MM.1S (cell line): ENCODE data around the gene VCX.

Experiments used
- DNase-seq: peaks from one replicate; pipeline ENCODE4 v3.0.0-alpha.2; 2015
- H2AFZ ChIP-seq: fragments of 300-600 bp; sonication (generic); 2 replicates; pipeline ENCODE4 v1.6.0; 2016; ENCODE audit warnings: antibody characterized with exemption, low read length
- H3F3A ChIP-seq: fragments of 300-600 bp; sonication (generic); 2 replicates; pipeline ENCODE4 v1.6.1; 2016; ENCODE audit warnings: mild to moderate bottlenecking, antibody characterized with exemption, low read length, moderate library complexity, mixed read lengths; ENCODE audit not compliant: insufficient read depth
- H3K27ac ChIP-seq: fragments of 300-600 bp; sonication (generic); 2 replicates; pipeline ENCODE4 v1.5.1; 2016; ENCODE audit warnings: mild to moderate bottlenecking, low read length
- H3K27me3 ChIP-seq: fragments of 300-600 bp; sonication (generic); replicated peaks from 2 replicates; pipeline ENCODE4 v1.6.0; 2016; ENCODE audit warnings: low read length; ENCODE audit not compliant: insufficient read depth
- H3K36me3 ChIP-seq: fragments of 300-600 bp; sonication (generic); replicated peaks from 2 replicates; pipeline ENCODE4 v1.6.1; 2016; ENCODE audit warnings: mild to moderate bottlenecking, low read length, mixed read lengths; ENCODE audit not compliant: insufficient read depth
- H3K4me1 ChIP-seq: fragments of 300-600 bp; sonication (generic); 2 replicates; pipeline ENCODE4 v1.6.1; 2016; ENCODE audit warnings: low read length, mixed read lengths
- H3K4me2 ChIP-seq: fragments of 300-600 bp; sonication (generic); 2 replicates; pipeline ENCODE4 v1.6.0; 2016; ENCODE audit warnings: low read depth, low read length
- H3K4me3 ChIP-seq: fragments of 300-600 bp; sonication (generic); 2 replicates; pipeline ENCODE4 v1.5.1; 2016; ENCODE audit warnings: low read length, mixed read lengths
- H3K79me2 ChIP-seq: fragments of 300-600 bp; sonication (generic); 2 replicates; pipeline ENCODE4 v1.6.1; 2016; ENCODE audit warnings: mixed run types, low read length, mixed read lengths
- H3K9ac ChIP-seq: fragments of 300-600 bp; sonication (generic); 2 replicates; pipeline ENCODE4 v1.6.1; 2016; ENCODE audit warnings: low read length, mixed read lengths
- H3K9me2 ChIP-seq: fragments of 300-600 bp; sonication (generic); replicated peaks from 2 replicates; pipeline ENCODE4 v1.6.1; 2016; ENCODE audit warnings: mild to moderate bottlenecking, low read length, mixed read lengths; ENCODE audit not compliant: insufficient read depth
- H3K9me3 ChIP-seq: fragments of 300-600 bp; sonication (generic); replicated peaks from 2 replicates; pipeline ENCODE4 v1.6.1; 2016; ENCODE audit warnings: mild to moderate bottlenecking, low read length, mixed read lengths; ENCODE audit not compliant: insufficient read depth
- H4K20me1 ChIP-seq: fragments of 300-600 bp; sonication (generic); 2 replicates; pipeline ENCODE4 v1.6.1; 2016; ENCODE audit warnings: mild to moderate bottlenecking, low read length, moderate library complexity, mixed read lengths; ENCODE audit not compliant: insufficient read depth
- CTCF ChIP-seq: fragments of 300-600 bp; sonication (generic); IDR thresholded peaks from 2 replicates; pipeline ENCODE4 v1.5.1; 2016; ENCODE audit warnings: antibody characterized with exemption, low read length, mixed read lengths
- EZH2 ChIP-seq: fragments of 300-600 bp; sonication (generic); optimal IDR thresholded peaks from 2 replicates; pipeline ENCODE3; 2017; ENCODE audit warnings: low read depth, mild to moderate bottlenecking, antibody characterized with exemption, low read length, mixed read lengths
- EZH2phosphoT487 ChIP-seq: fragments of 300-600 bp; sonication (generic); IDR thresholded peaks from 2 replicates; pipeline ENCODE4 v1.6.1; 2018; ENCODE audit warnings: antibody characterized with exemption, low read length

Gene VCX

GRCh38 chrX:7828594-7828993, 14.4 kb upstream of the VCX start:
- TF ChIP-seq CTCF (no peak), EZH2phosphoT487 (no peak), EZH2 (no peak)
- no peak overlapping the region for H3K9ac ChIP-seq
- H3K27ac ChIP-seq, result no peak overlapping the region
- H3K9me3 ChIP-seq, result no peaks in the 10 kb centered on the region
- H4K20me1 ChIP-seq, result no peaks in the 10 kb centered on the region
- H3K36me3 ChIP-seq, result no peaks in the 10 kb centered on the region
- H3K4me2 ChIP-seq, result no peak overlapping the region
- no peaks in the 10 kb centered on the region for H3K79me2 ChIP-seq
- DNase-seq, result no peak
- no peak overlapping the region for H3K4me3 ChIP-seq
- no peak overlapping the region for H2AFZ ChIP-seq
- H3F3A ChIP-seq, result no peaks in the 10 kb centered on the region
- H3K9me2 ChIP-seq, result no peaks in the 10 kb centered on the region
- H3K4me1 ChIP-seq, result no peaks in the 10 kb centered on the region
- no peaks in the 10 kb centered on the region for H3K27me3 ChIP-seq

GRCh38 chrX:7841084-7841805, 1.7 kb upstream of the VCX start:
- H4K20me1 ChIP-seq, result no peaks in the 10 kb centered on the region
- H3K36me3 ChIP-seq, result no peaks in the 10 kb centered on the region
- H3K4me1 ChIP-seq, result no peaks in the 10 kb centered on the region
- no peaks in the 10 kb centered on the region for H3K9me2 ChIP-seq
- no peak for DNase-seq
- H3K27ac ChIP-seq, result no peak overlapping the region
- H2AFZ ChIP-seq, result no peak overlapping the region
- TF ChIP-seq CTCF (no peak), EZH2phosphoT487 (no peak), EZH2 (no peak)
- H3K4me3 ChIP-seq, result no peak overlapping the region
- H3K9me3 ChIP-seq, result no peaks in the 10 kb centered on the region
- no peaks in the 10 kb centered on the region for H3F3A ChIP-seq
- no peaks in the 10 kb centered on the region for H3K27me3 ChIP-seq
- no peaks in the 10 kb centered on the region for H3K79me2 ChIP-seq
- no peak overlapping the region for H3K9ac ChIP-seq
- H3K4me2 ChIP-seq, result no peak overlapping the region

DNA sequence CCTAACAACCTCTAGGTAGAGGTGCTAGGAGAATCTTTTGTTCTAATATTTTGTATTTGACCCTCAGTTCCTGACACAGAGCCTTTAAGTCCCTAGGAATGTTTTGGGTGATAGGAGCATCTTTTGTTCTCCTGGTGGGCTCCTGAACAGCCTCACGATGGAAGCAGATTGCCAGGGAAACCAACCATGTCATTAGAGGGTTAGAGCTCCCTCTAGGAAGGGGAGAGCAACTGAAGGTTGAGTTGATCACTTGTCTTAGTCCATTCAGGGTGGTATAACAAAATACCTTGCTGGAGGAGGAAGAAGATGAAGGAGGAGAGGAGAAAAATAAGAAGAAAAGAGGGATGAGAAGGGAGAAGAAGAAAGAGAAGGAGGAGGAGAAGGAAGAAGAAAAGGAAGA, 9.2 kb downstream of the VCX start:
- Histone ChIP-seq H3K4me2 (no peak overlapping the region), H3K27ac (no peak overlapping the region), H3K79me2 (no peaks in the 10 kb centered on the region), H4K20me1 (no peaks in the 10 kb centered on the region), H3K36me3 (no peaks in the 10 kb centered on the region), H3K9ac (no peak overlapping the region), H3K4me3 (no peak overlapping the region), H3K9me2 (no peaks in the 10 kb centered on the region), H3K4me1 (no peaks in the 10 kb centered on the region), H2AFZ (no peak overlapping the region), H3K9me3 (no peaks in the 10 kb centered on the region), H3F3A (no peaks in the 10 kb centered on the region), H3K27me3 (no peaks in the 10 kb centered on the region)
- no peak for DNase-seq
- TF ChIP-seq EZH2phosphoT487, result no peak
- no peak for TF ChIP-seq CTCF
- TF ChIP-seq EZH2, result no peak
